IPS-18c (cell line): Measurements from ENCODE around the gene ACE.
"Not testable (repeated sequence)": the region's sequence is repeated elsewhere in the genome, so short reads cannot be mapped to it uniquely, and the experiment has no call there.

Experiments used
- H3K4me3 ChIP-seq: 2 replicates; pipeline ENCODE4 v1.7.0; 2013; ENCODE audit warnings: low read depth, mild to moderate bottlenecking, low read length, moderate library complexity; ENCODE audit not compliant: insufficient read depth
- H3K9me3 ChIP-seq: one replicate; pipeline ENCODE4 v1.6.1; 2013; ENCODE audit warnings: mild to moderate bottlenecking, low read length, moderate library complexity; ENCODE audit not compliant: control insufficient read depth, insufficient read depth

ACE gene

DNA sequence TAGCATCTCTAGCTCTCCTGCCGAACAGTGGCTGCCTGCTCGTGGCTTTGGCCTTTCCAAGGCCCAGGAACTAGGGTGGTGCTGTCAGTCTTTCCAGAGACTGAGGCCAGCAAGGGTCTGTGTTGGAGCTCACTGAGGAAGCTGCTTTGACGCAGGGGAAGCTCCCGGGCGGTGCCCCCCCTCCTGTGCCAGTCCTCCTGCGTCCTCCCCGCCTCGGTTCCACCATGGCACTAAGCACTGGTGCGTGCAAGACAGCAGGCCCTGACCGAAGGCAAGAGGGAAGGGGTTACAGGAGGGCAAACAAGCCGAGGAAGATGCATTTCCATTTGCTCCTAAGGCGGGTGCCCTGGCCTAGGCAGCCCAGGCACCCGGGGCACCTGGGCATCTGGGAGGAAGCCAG is 35.2 kb upstream of the ACE start:
- H3K9me3 ChIP-seq = no peaks in the 10 kb centered on the region
- H3K4me3 ChIP-seq = no peak overlapping the region

DNA sequence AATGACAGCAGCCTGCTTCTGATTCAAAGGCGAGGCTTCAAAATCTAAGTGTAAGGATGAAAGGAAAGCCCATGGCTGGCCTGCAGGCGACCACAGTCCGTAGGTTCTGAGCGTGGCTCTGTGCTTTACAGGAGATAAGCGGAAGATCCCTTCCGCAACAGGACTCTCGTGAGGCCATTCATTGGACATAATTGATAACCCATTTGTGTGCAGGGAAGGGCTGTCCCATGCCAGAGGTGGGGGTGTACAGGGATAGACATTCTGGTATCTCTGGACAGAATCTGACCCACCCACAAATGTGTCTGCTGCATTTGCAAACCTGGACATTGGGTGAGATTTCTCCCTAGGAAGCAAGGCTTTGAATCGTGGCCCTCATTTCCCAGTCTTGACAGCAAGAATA is 34.8 kb upstream of the ACE start:
- no peaks in the 10 kb centered on the region for H3K9me3 ChIP-seq

DNA sequence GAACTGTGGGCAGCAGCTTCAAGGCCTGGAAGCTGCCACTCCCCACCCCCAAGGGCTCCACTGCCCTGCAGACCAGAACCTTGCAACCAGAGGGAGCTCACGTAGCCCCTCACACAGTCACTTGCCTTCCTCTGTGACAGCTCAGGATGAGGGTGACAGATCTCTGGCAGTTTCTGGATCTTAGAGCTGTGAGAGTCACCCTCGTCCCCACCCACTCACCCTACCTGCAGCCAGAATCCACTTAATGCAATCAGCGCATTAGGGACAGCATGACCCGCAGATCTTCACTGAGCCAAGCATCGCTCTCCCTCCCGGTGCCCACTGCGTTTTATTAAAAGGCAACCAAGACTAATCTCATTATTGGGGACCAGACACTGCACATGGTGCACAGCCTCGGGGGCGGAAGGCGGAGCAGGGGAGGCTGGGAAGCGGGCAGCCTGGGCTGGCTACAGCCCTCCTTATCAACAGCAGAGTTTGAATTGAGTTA is 34.3 kb upstream of the ACE start:
- H3K9me3 ChIP-seq = no peaks in the 10 kb centered on the region
- H3K4me3 ChIP-seq = no peak overlapping the region

More for the DNA sequence above, 34.8 kb upstream of the ACE start:
- H3K4me3 ChIP-seq = no peak overlapping the region

DNA sequence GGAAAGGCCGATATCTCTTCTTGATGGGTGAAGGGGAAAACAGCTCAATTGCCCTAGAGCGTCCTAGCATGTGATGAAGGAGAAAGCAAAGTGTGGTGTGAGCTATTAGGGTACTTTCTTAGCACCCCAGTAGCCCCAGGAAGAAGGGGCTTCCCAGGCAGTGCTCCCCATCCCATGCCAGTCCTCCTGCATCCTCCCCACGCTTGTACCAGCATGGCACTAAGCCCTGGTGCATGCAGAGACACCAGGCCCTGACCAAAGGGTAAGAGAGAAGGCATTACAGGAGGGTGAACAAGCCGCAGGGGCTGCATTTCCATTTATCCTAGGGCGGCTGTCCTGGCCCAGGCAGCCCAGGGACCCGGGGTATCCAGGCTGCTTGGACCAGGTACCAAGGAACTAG is 33.8 kb upstream of the ACE start:
- Histone ChIP-seq H3K9me3 (no peaks in the 10 kb centered on the region), H3K4me3 (no peak overlapping the region)

DNA sequence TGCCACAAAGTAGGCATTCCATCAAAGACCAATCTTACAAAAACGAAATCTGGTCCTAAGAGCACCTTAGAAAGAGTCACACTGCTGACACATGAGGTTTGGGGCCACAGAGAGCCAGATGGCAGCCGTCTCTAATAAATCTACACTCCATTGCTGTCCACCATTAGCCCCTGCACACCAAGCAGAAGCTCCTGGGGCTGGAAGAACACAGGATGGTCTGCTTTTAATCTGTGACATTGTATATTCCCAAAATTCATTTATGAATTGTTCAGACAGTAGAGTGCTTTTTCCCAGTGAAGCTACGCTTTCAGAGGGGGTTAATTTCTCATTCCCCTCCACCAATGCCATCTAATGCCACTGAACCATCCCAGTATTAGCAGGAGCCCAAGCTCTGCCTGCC is 32.4 kb upstream of the ACE start:
- Histone ChIP-seq H3K9me3 (no peaks in the 10 kb centered on the region), H3K4me3 (no peak overlapping the region)

DNA sequence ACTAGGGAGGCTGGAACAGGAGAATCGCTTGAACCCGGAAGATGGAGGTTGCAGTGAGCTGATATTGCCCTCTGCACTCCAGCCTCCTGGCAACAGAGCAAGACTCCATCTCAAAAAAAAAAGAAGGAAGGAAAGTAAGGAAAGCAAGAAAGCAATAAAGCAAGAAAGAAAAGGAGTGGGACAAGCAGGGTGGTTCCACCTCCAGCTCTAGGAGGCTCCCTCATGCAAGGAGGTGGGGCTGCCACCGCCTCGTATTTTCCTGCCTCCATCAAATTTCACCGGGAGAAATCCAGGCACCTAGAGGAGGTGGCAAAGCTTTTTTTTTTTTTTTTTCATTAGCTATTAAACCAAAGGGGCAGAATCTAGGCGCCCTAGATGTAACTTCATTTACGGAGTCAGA is 31.8 kb upstream of the ACE start:
- Histone ChIP-seq H3K9me3 (no peaks in the 10 kb centered on the region), H3K4me3 (peak overlapping the region; percentile 64; the same call in 1 of the 2 replicates)

DNA sequence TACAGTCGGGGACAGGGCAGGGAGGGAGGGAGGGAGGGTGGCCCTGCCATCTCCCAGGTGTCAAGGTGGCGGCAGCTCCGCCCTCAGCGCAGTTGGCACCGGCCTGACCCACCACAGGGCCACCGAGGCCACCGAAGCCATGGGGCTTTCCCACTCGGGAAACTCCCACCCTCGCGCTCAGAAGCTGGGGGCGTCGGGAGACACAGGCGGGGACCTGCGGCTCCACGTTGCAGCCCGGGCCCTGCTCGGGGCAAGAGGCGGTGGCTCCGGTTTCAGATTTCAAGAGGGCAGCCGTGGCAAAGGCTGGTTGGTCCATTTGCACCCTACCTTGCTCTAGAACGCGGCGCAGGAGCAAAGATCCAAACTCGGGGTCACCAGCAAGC is 31.3 kb upstream of the ACE start:
- H3K9me3 ChIP-seq = no peaks in the 10 kb centered on the region
- H3K4me3 ChIP-seq = peak overlapping the region; percentile 64

DNA sequence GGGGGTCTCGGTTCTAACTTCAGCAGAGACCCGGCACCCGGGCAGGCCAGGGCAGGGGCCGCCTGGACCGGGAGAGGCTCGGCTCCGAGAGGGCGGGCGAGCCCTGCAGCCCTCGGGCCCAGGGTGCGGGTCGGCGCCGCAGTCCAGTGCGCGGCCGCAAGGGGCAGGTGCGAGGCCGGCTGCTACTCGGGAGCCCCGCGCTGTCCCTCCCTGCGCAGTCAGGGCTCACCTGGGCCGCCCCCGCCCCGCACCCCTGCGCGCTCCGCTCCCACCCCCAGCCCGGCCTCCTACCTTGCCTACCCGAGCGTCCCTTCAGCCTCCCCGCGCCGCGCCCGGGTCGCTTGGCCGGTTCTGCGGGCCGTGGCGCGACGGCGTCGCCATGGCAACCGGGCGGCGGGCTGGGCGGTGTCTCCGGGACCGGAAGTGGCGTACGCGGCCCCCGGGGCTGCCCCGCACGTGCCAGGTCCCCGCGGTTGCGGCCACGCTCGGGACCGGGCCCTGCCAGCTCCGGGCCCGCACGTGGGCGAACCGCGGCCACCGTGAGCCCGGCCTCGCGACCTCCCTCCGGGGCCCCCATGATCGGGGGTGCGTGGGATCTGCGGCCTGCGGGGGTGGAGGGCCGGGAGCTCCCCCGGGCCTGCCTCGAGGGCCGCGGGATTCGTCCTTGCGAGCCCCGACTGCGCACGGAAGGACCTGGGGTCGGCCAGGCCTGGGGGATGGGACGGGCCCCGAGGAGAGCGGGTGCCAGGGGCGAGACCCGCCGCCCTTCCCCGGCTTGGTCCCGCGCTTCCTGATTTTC is 30.7 kb upstream of the ACE start, which contains the start of gene CYB561:
CYB561 (minus strand) TSS at position 353 of the 799 bp plus-strand sequence. CDS start 8,759 bp downstream, outside the sequence.
- H3K4me3 ChIP-seq = peak within 1 kb of the TSS; percentile 64

DNA sequence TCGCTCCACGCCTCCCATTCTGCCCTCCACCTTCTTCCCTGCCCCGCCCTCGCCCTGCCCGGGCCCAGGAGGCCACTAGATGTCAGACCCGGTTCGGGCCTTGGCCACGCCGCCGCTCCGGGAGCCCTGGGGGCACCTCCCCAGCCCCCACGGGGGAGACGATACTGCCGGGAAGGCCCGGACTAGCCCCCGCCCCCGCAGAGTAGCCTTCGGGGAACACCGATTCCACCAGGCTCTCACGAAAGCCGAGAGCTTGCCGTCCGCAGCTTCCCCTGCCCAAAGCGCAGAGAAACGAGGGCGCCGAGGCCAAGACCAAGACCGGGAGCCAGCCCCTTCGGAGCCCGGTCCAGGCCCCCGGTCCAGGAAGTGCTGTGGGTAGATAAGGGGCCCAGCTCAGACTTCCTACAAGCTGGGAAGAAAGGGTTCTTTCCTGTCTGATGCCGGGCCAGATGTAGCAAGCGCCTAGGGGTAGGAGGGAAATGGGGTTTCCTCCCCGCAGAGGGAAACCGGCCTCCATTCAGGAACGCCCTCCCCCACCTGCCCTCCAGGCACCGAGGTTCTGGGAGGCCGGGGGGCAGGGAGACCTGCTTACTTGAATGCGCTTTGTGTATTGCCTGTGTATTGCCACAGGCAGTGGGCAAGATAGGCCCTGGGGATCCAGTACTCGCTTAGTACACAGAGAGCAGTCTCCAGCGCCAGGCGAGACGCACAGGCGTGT is 29.9 kb upstream of the ACE start:
- H3K9me3 ChIP-seq = no peaks in the 10 kb centered on the region
- H3K4me3 ChIP-seq = peak overlapping the region; percentile 64

More for the DNA sequence above, 30.7 kb upstream of the ACE start, which contains the start of gene CYB561:
- no peaks in the 10 kb centered on the region for H3K9me3 ChIP-seq

DNA sequence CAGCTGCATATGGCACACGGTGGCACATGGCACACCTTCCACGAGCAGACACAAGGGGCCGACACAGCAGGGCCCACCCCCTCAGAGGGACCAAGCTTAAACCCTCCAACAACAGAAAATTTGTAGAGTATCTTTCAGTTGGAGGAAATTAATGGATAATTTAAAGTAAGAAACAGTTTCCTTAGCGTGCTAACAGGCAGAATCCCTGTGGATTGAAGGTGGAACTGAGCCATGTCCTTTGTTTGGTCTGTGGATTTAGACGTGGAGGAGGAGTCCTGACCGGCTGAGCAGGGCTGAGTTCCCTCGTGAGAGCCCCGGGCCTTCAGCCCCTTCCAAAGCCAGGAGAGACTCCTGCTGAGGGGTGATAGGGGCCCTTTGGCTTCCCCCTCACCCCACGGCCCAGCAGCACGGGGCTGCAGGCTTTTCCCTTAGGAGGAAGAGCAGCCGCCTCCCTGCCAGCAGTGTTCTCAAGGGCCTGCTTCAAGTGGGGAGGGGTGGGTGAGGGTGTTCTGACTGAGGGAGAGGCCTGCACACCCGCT is 29.3 kb upstream of the ACE start:
- no peaks in the 10 kb centered on the region for H3K9me3 ChIP-seq
- peak overlapping the region; percentile 64; the same call in 1 of the 2 replicates for H3K4me3 ChIP-seq

DNA sequence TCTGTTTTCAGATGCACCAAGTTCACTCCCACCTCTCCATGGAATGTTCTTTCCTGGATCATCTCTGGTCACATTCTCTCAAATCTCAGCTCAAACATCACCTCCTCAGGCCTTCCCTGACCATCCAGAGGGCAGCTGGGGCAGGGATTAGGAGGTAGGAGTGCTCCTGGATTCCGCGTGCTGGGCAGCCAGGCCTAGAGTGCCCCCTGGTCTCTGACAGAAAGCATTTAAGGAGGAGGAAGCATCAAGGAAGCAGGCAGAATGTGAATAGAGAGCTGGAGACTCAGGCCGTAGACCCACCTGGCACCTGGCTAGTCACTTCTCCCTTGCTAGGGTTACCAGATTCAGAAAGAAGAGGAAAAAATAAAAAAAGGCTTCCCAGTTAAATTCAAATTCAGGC is 28.2 kb upstream of the ACE start:
- Histone ChIP-seq H3K9me3 (no peaks in the 10 kb centered on the region), H3K4me3 (no peak overlapping the region)

DNA sequence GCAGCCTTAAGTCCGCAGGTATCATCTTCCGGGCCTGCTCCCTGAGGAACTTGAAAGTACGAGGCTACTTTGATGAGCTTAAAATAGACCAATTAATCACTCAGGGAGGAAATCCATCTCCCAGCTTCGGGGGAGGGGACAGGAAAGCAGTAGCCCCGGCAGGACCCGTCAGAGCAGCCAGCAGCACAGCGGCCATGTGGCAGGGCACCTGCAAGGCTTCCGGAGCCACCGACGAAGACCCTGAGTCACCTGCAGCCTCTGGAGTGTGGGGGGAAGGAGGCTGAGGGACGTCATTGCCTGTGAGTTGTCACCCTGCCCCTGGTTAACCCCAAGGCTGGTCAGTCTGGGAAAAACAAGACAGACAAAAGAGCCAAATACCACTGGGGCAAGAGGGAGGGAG is 26.3 kb upstream of the ACE start:
- Histone ChIP-seq H3K4me3 (no peak overlapping the region), H3K9me3 (no peaks in the 10 kb centered on the region)

DNA sequence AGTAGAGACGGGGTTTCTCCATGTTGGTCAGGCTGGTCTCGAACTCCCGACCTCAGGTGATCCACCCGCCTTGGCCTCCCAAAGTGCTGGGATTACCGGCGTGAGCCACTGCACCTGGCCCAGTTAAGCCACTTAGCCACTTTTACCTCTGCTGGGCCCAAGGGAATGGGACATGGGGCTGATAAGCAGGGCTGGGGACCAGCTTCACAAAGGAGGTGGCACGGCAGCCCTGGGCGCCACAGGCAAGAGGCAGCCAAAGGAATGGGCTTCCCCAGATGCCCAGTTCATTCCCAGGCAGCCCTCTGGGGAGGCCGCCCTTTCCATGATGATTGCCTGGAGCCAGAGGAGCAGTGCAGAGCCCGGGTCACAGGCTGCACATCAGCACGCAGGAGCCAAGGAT is 25.7 kb upstream of the ACE start:
- H3K4me3 ChIP-seq = no peak overlapping the region

DNA sequence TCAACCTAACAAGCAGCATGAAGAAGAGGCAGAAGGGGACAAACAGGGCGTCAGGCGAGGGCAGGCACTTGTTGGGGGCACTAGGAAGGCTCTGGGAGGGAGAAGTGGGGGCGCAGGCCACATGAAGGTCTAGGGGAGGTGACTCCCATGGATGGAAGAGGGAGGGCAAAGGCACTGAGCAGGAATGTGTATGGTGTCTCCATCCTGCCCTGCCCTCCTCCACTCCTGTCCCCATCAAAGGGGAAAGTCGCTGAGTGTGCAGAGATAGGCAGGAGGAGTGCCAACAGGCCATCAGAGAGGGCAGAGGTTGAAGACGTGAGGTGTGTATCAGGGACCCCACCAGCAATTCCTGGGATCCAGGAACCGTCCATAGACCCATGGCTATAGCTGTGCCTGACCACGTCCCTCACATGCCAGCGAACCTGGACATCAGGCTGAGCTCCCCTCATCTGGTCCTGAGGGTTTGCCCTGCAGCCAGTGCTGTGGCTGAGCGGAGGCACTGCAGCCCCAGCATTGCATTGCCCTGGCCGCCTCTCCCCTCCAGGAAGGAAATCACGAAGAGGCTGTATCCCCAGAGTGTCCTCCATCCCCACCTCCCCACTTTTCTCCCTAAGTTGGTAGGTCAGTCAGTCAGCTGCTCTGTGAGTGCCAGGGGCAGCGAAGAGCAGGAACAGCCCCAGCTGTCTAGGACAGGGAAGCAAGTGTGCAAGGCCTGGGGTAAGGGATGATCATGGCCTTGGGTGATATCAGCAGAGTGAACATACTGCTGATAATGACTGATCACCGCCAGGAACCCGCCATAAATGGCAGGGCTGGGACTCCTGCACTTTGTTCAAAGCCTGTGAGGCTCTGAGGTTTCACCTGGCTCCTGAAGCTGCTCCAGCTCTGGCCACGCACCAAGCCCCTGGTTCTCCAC is 24.6 kb upstream of the ACE start:
- Histone ChIP-seq H3K4me3 (no peak overlapping the region), H3K9me3 (no peaks in the 10 kb centered on the region)

More for the DNA sequence above, 25.7 kb upstream of the ACE start:
- no peaks in the 10 kb centered on the region for H3K9me3 ChIP-seq

DNA sequence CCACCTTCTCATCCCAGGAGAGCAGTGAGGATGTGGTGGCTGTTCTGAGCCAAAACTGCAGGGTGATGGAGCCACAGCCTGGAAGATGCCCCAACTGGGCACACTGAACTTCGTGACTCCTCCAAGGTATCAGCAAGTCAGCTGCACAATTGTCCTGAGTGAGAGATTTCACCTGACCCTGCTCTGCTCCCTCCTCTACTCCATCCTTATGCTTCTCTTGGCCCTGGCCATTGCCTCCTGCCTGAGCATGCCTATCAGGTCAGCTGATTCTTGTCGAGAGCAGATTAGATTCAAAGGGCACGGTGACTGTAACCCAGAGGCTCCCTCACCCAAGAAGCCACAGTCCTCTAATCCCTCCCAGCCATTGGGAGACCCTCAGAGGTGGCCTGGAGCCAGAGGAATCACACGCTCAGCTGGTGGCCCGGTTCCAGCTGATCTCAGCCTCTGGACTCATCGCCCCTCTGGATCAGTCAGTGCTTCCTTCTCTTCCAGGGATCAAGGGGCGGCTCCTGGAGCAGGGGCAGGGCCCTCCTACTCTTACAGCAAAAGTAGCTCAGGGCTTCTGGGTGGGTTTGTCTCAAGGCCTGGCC is 23.8 kb upstream of the ACE start:
- H3K4me3 ChIP-seq = no peak overlapping the region
- H3K9me3 ChIP-seq = no peaks in the 10 kb centered on the region

DNA sequence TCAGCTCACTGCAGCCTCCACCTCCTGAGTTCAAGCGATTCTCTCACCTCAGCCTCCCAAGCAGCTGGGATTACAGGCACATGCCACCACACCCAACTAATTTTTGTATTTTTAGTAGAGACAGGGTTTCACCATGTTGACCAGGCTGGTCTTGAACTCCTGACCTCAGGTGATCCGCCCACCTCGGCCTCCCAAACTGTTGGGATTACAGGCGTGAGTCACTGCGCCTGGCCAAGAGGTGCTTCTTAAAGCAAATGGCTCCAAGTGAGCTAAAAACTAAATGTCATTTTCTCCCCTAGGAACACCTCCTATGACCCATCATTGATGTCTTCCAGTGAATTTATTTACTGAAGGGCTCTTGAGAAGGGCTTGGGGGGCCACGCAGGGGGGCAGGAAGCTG is 22.5 kb upstream of the ACE start:
- not testable (repeated sequence) for H3K4me3 ChIP-seq, H3K9me3 ChIP-seq

DNA sequence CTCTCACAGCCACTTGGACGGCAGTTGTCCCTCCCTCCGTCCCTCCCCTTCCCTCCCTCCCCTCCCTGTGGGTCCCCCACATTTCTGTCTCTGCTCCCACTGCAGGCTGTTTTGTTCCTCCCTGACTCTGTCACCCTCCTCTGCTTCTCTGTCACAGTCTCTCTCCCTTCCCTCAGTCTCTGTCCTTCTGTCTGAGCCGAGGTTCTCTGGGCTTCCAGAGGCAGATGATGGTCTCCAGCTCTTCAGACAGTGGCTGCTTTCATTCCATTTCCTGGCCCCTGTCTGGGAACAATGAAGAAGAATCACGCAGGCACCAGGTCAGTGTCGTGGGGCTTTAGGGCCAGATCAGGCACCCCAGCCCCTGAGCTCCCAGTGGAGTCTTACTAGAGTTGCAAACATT is 21.9 kb upstream of the ACE start:
- Histone ChIP-seq H3K4me3 (no peak overlapping the region), H3K9me3 (no peaks in the 10 kb centered on the region)
